OCI-M1 (cell line): Measurements from ENCODE around the gene NCAPD2.

Experiments used
- DNase-seq: peaks from one replicate; lab custom pipeline; 2025; lab: John Stamatoyannopoulos, UW

The NCAPD2 gene

GRCh38 chr12:6493497-6494257 is at the start of gene NCAPD2:
Gene NCAPD2 (plus strand): TSS chr12:6494102. CDS start chr12:6495099, 997 bp downstream.
- DNase-seq: peak; percentile 98

GRCh38 chr12:6444704-6445688 is 48.9 kb upstream of the NCAPD2 start, which contains the start of gene CD27:
Gene CD27 (plus strand): TSS chr12:6444955. CDS start chr12:6445096, 141 bp downstream.
- DNase-seq: no peak

GRCh38 chr12:6450091-6450868 is 43.6 kb upstream of the NCAPD2 start:
- DNase-seq: no peak

- peak; percentile 62 for DNase-seq
These were observed 43.0 kb upstream of the NCAPD2 start for GRCh38 chr12:6450869-6451347.

GRCh38 chr12:6451348-6452244 is 42.3 kb upstream of the NCAPD2 start, which contains the start of gene TAPBPL:
Gene TAPBPL (plus strand): TSS chr12:6452042. CDS start chr12:6452249, 207 bp downstream.
- peak; percentile 85 for DNase-seq

GRCh38 chr12:6452245-6452943 is 41.5 kb upstream of the NCAPD2 start:
- peak; percentile 68 for DNase-seq

- no peak for DNase-seq
These were observed 40.8 kb upstream of the NCAPD2 start for GRCh38 chr12:6452944-6453630.

- no peak for DNase-seq
These were observed 36.5 kb upstream of the NCAPD2 start for GRCh38 chr12:6457220-6457945.

GRCh38 chr12:6458281-6459003 is 35.5 kb upstream of the NCAPD2 start:
- no peak for DNase-seq

- DNase-seq: no peak
These were observed 34.9 kb upstream of the NCAPD2 start for GRCh38 chr12:6459004-6459337.

GRCh38 chr12:6460751-6461371 is 33.0 kb upstream of the NCAPD2 start:
- DNase-seq: no peak

- peak; percentile 32 for DNase-seq
These were observed 32.3 kb upstream of the NCAPD2 start for GRCh38 chr12:6461401-6462233.

GRCh38 chr12:6462234-6462995 is 31.5 kb upstream of the NCAPD2 start:
- no peak for DNase-seq

GRCh38 chr12:6463216-6463615 is 30.7 kb upstream of the NCAPD2 start:
- no peak for DNase-seq

GRCh38 chr12:6463858-6464257 is 30.0 kb upstream of the NCAPD2 start:
- DNase-seq: no peak

- no peak for DNase-seq
These were observed 29.4 kb upstream of the NCAPD2 start for GRCh38 chr12:6464531-6464930.
